GM12878 (cell line): Measurements from ENCODE around the gene LDLRAD3. TPM values are rescaled to one million over a fixed set of nuclear protein-coding genes. Genes with fewer than 3 reads are reported as not detected.

Source experiments
- ATAC-seq: fragments of 200-7000 bp; cut with Tn5 transposase; 3 replicates; pipeline ENCODE4 v1.9.1; 2020; ENCODE audit warnings: mild to moderate bottlenecking, moderate library complexity
- BruUV-seq: library from RNA; stranded (reverse); fragments of 400-500 nt; replicated peaks from 2 replicates; lab custom pipeline; 2021; lab: Mats Ljungman, UMichigan
- CTCF ChIA-PET: fragments of 300-600 bp; sonication (Branson Sonifier 250); formaldehyde crosslinking; extraction: SDS; loops from one replicate; lab custom pipeline; 2021; ENCODE audit warnings: inconsistent platforms; lab: Yijun Ruan, JAX
- POLR2A ChIA-PET: fragments of 350-600 bp; formaldehyde crosslinking; extraction: SDS; loops from one replicate; lab custom pipeline; 2021; ENCODE audit warnings: inconsistent platforms; lab: Charles Lee
- RAD21 ChIA-PET: fragments of 300-600 bp; sonication (Branson Sonifier 250); formaldehyde crosslinking; loops from one replicate; lab custom pipeline; 2023; ENCODE audit warnings: antibody characterized with exemption; ENCODE audit not compliant: unreplicated experiment; lab: Charles Lee
- SMC1A ChIA-PET: fragments of 300-600 bp; sonication (Branson Sonifier 250); formaldehyde crosslinking; loops from one replicate; lab custom pipeline; 2023; ENCODE audit not compliant: unreplicated experiment, uncharacterized antibody; lab: Charles Lee
- DNase-seq: peaks from one replicate; pipeline ENCODE4 v3.0.0-alpha.2; 2011; ENCODE audit warnings: low read depth, low spot score
- FAIRE-seq: peaks from 3 replicates; lab custom pipeline; 2011; peaks lifted over from hg19 to GRCh38; lab: Jason Lieb, UNC
- H2AFZ ChIP-seq: 2 replicates; pipeline ENCODE4 v1.6.0; 2011; ENCODE audit warnings: low read depth, low read length, control low read depth; ENCODE audit not compliant: control insufficient read depth
- H3K27ac ChIP-seq: 2 replicates; pipeline ENCODE4 v1.5.1; 2011; ENCODE audit warnings: control low read depth; ENCODE audit not compliant: control insufficient read depth, insufficient read depth
- H3K27me3 ChIP-seq, 2 experiments: replicated peaks in 1 of 2; 2 replicates each; pipeline versions ENCODE4 v1.6.0 to v1.6.1; 2011; ENCODE audit warnings: low read length in 1 of 2; ENCODE audit not compliant: control insufficient read depth in 2 of 2, insufficient read depth in 2 of 2
- H3K36me3 ChIP-seq, 2 experiments: 2 replicates each; pipeline ENCODE4 v1.5.1; 2011; ENCODE audit warnings: low read length in 1 of 2; ENCODE audit not compliant: control insufficient read depth in 2 of 2, insufficient read depth in 2 of 2
- H3K4me1 ChIP-seq: 2 replicates; pipeline ENCODE4 v1.6.1; 2011; ENCODE audit warnings: mild to moderate bottlenecking, low read length, moderate library complexity, mixed read lengths; ENCODE audit not compliant: control insufficient read depth, insufficient read depth
- H3K4me2 ChIP-seq: 2 replicates; pipeline ENCODE4 v1.6.0; 2011; ENCODE audit warnings: control low read depth; ENCODE audit not compliant: control insufficient read depth, insufficient read depth
- H3K4me3 ChIP-seq: fragments of 200-600 bp; sonication (generic); 2 replicates; pipeline ENCODE4 v1.5.1; 2016
- H3K79me2 ChIP-seq: 2 replicates; pipeline ENCODE4 v1.6.0; 2011; ENCODE audit warnings: low read length; ENCODE audit not compliant: control insufficient read depth, insufficient read depth
- H3K9ac ChIP-seq: 2 replicates; pipeline ENCODE4 v1.8.0; 2011; ENCODE audit warnings: low read length, control low read depth, mixed read lengths; ENCODE audit not compliant: control insufficient read depth, insufficient read depth
- H3K9me3 ChIP-seq: replicated peaks from 3 replicates; pipeline ENCODE4 v1.5.1; 2011; ENCODE audit warnings: mild to moderate bottlenecking, low read length; ENCODE audit not compliant: control insufficient read depth, insufficient read depth
- H4K20me1 ChIP-seq: 2 replicates; pipeline ENCODE4 v1.6.0; 2011; ENCODE audit not compliant: control insufficient read depth, insufficient read depth
- BMI1 ChIP-seq: fragments of 450-650 bp; IDR thresholded peaks from 2 replicates; pipeline ENCODE4 v1.6.1; 2016; ENCODE audit warnings: mild to moderate bottlenecking, moderate library complexity, borderline replicate concordance
- CBFB ChIP-seq: IDR thresholded peaks from 2 replicates; pipeline ENCODE4 v1.6.1; 2016; ENCODE audit warnings: antibody characterized with exemption, low read depth
- E2F8 ChIP-seq: fragments of 450-650 bp; IDR thresholded peaks from 2 replicates; pipeline ENCODE4 v1.6.1; 2018; ENCODE audit warnings: mild to moderate bottlenecking, low read depth, moderate library complexity; ENCODE audit not compliant: partially characterized antibody
- IRF4 ChIP-seq: IDR thresholded peaks from 2 replicates; pipeline ENCODE4 v1.6.1; 2011; ENCODE audit warnings: low read depth, low read length
- MTA2 ChIP-seq: fragments of 450-650 bp; IDR thresholded peaks from 2 replicates; pipeline ENCODE4 v1.6.1; 2016; ENCODE audit warnings: low read depth, mild to moderate bottlenecking, moderate library complexity
- REST ChIP-seq: IDR thresholded peaks from 2 replicates; pipeline ENCODE4 v1.6.1; 2012; ENCODE audit warnings: mild to moderate bottlenecking, low read depth, low read length
- RFX5 ChIP-seq: IDR thresholded peaks from 2 replicates; pipeline ENCODE4 v1.6.1; 2011; ENCODE audit warnings: low read depth, low read length, improper control_type of control experiment
- RUNX3 ChIP-seq: IDR thresholded peaks from 2 replicates; pipeline ENCODE4 v1.6.1; 2012; ENCODE audit warnings: low read length, inconsistent platforms
- WGBS: methylation state at CpG from one replicate; pipeline ENCODE4 v1.1.6; 2016; ENCODE audit warnings: low lambda C conversion rate; ENCODE audit not compliant: insufficient replicate concordance, insufficient coverage; ENCODE audit errors: missing lambda C conversion rate; 5-methylcytosine and 5-hydroxymethylcytosine counted together
- in situ Hi-C: fragments of 300-500 bp; cut with MboI; formaldehyde crosslinking; loops from 9 replicates; pipeline ENCODE4 v1.14.3; 2018; ENCODE audit warnings: mixed read lengths
- intact Hi-C: fragments of 100-400 bp; cut with micrococcal nuclease; formaldehyde crosslinking; loops from one replicate; pipeline ENCODE4 v1.14.2; 2022; ENCODE audit not compliant: unreplicated experiment
- polyA plus RNA-seq, 11 experiments: library from polyadenylated mRNA; depleted of rRNA in 4 of 11; unstranded in 6 of 11; stranded (reverse) in 5 of 11; fragments of >200 nt; fragmentation: Nextera tagmentation in 4 of 11; fragmentation: Illumina TruSeq in 1 of 11; extraction: Ambion mirVana in 4 of 11; extraction: Trizol in 1 of 11; gene quantifications; 1 replicate in 1 of 11; 2 replicates in 10 of 11; pipeline versions ENCODE4 v1.2.1 to v1.2.3, GENCODE V29; 2011 to 2016; ENCODE audit warnings: inconsistent platforms in 2 of 11, missing spikeins in 2 of 11, low read depth in 1 of 11
- total RNA-seq, 4 experiments: library from RNA; depleted of rRNA in 3 of 4; stranded (reverse); fragments of >200 nt in 3 of 4; fragmentation: Illumina TruSeq in 1 of 4; extraction: Trizol in 1 of 4; gene quantifications; 2 replicates each; pipeline versions ENCODE4 v1.2.1 to v1.2.3, GENCODE V29; 2013 to 2021

The LDLRAD3 gene
- total and polyA plus RNA-seq, 10 of the 15 experiments (the other 5 are each of a cell fraction or from before 2014, with no cell fraction given), result 2.5 to 17.2 (median 10.7) TPM

GRCh38 chr11:35919244-35919643 lies 24.6 kb upstream of the LDLRAD3 start:
- DNase-seq, result no peak
- POLR2A ChIA-PET, result interaction anchor here (1.1 kb wide), 1 partner anchor 17 kb away, joined by 3 read pairs; no protein-coding TSS in a partner anchor
- WGBS, result 42% methylated on average over 3 of the region's 3 CpGs
- FAIRE-seq, result no peak
- intact Hi-C loops, result loop anchor here (10.0 kb wide), 2 partner anchors 204 to 304 kb away; partner anchors contain the start of gene FJX1
- peak; percentile 29; the same call in 1 of the 2 replicates for TF ChIP-seq CBFB
- TF ChIP-seq IRF4, result no peak
- TF ChIP-seq RUNX3, result peak; percentile 39; the same call in 1 of the 2 replicates
- no TSS peak for BruUV-seq
- H3K27me3 ChIP-seq, result no peaks in the 10 kb centered on the region
- no peaks in the 10 kb centered on the region; the same call in 2 of the 3 replicates for H3K9me3 ChIP-seq
- CTCF ChIA-PET, result interaction anchor here (0.9 to 2.1 kb wide), 2 partner anchors 12 to 97 kb away, joined by 3 to 5 read pairs; no protein-coding TSS in a partner anchor
- H3K9ac ChIP-seq, result no peak overlapping the region
- H3K36me3 ChIP-seq, result no peaks in the 10 kb centered on the region
- in situ Hi-C loops, result no loop called here
- RAD21 ChIA-PET, result interaction anchor here (1.0 to 2.9 kb wide), 3 partner anchors 24 to 212 kb away, joined by 3 to 9 read pairs (median 4); no protein-coding TSS in a partner anchor
- peaks cover 39% of the 10 kb centered on the region for H3K4me1 ChIP-seq
- no peak overlapping the region for H3K27ac ChIP-seq
- ATAC-seq, result no peak
- no peak overlapping the region for H3K4me3 ChIP-seq
- no peaks in the 10 kb centered on the region for H3K79me2 ChIP-seq
- SMC1A ChIA-PET, result interaction anchor here (1.0 to 1.6 kb wide), 4 partner anchors 49 to 97 kb away, joined by 3 to 5 read pairs (median 4); no protein-coding TSS in a partner anchor
- H3K4me2 ChIP-seq, result no peak overlapping the region
- no peaks in the 10 kb centered on the region for H4K20me1 ChIP-seq
- no peak overlapping the region for H2AFZ ChIP-seq

- H3K4me2 ChIP-seq, result no peak overlapping the region
- BruUV-seq, result no TSS peak
- H3K27me3 ChIP-seq, result no peaks in the 10 kb centered on the region
- no peaks in the 10 kb centered on the region for H3K9me3 ChIP-seq
- H3K36me3 ChIP-seq, result no peaks in the 10 kb centered on the region
- FAIRE-seq (no peak), DNase-seq (no peak), ATAC-seq (no peak)
- TF ChIP-seq MTA2 (no peak), BMI1 (no peak), RFX5 (no peak), REST (no peak), E2F8 (no peak)
- H3K4me3 ChIP-seq, result no peak overlapping the region
- no peak overlapping the region for H3K27ac ChIP-seq
- in situ Hi-C loops, result no loop called here
- H3K4me1 ChIP-seq, result peaks cover 2% of the 10 kb centered on the region
- H4K20me1 ChIP-seq, result no peaks in the 10 kb centered on the region
- ChIA-PET CTCF (interaction anchor here (1.1 to 1.5 kb wide), 2 partner anchors 21 to 101 kb away, joined by 3 to 4 read pairs; no protein-coding TSS in a partner anchor), RAD21 (no interaction called here), POLR2A (no interaction called here), SMC1A (no interaction called here)
- intact Hi-C loops, result no loop called here
- no peak overlapping the region for H3K9ac ChIP-seq
- H3K79me2 ChIP-seq, result no peaks in the 10 kb centered on the region
- WGBS, result 48% methylated on average over 4 of the region's 4 CpGs
- H2AFZ ChIP-seq, result no peak overlapping the region
Observed at GRCh38 chr11:35923452-35923851, 20.4 kb upstream of the LDLRAD3 start.
